Mesenchymal stem cell (in vitro differentiated cells and primary cell): ENCODE measurements around the gene WDR5.

Experiments
- DNase-seq: peaks from one replicate; pipeline ENCODE4 v3.0.0-alpha.2; 2013
- H2AFZ ChIP-seq: one replicate; pipeline ENCODE4 v1.6.1; 2013; ENCODE audit warnings: low read depth, mild to moderate bottlenecking, control low read depth, inconsistent platforms, low read length, moderate library complexity
- H2AK5ac ChIP-seq: 2 replicates; pipeline ENCODE4 v1.6.1; 2013; ENCODE audit warnings: low read length, moderate library complexity, mild to moderate bottlenecking, inconsistent platforms; ENCODE audit not compliant: severe bottlenecking
- H2BK120ac ChIP-seq: one replicate; pipeline ENCODE4 v1.6.1; 2013; ENCODE audit warnings: low read depth, mild to moderate bottlenecking, inconsistent platforms, low read length, moderate library complexity
- H2BK12ac ChIP-seq, 2 experiments: one replicate each; pipeline ENCODE4 v1.6.1; 2013; ENCODE audit warnings: inconsistent platforms in 2 of 2, low read length in 2 of 2, mild to moderate bottlenecking in 2 of 2, moderate library complexity in 2 of 2, control low read depth in 1 of 2
- H2BK15ac ChIP-seq: one replicate; pipeline ENCODE4 v1.6.1; 2013; ENCODE audit warnings: mild to moderate bottlenecking, low read depth, inconsistent platforms; ENCODE audit not compliant: poor library complexity, severe bottlenecking
- H2BK5ac ChIP-seq: 2 replicates; pipeline ENCODE4 v1.6.1; 2013; ENCODE audit warnings: low read depth, mild to moderate bottlenecking, low read length, control low read depth, inconsistent platforms; ENCODE audit not compliant: poor library complexity, severe bottlenecking
- H3K14ac ChIP-seq, 2 experiments: one replicate each; pipeline ENCODE4 v1.6.1; 2013; ENCODE audit warnings: inconsistent platforms in 2 of 2, low read length in 2 of 2, control low read depth in 1 of 2, mild to moderate bottlenecking in 1 of 2, moderate library complexity in 1 of 2
- H3K18ac ChIP-seq, 2 experiments: one replicate each; pipeline ENCODE4 v1.6.1; 2013; ENCODE audit warnings: inconsistent platforms in 2 of 2, low read length in 2 of 2, control low read depth in 1 of 2, low read depth in 1 of 2, mild to moderate bottlenecking in 1 of 2
- H3K23ac ChIP-seq, 2 experiments: one replicate each; pipeline ENCODE4 v1.6.1; 2013; ENCODE audit warnings: inconsistent platforms in 2 of 2, low read length in 2 of 2, mild to moderate bottlenecking in 2 of 2, moderate library complexity in 2 of 2, control low read depth in 1 of 2
- H3K27ac ChIP-seq: 2 replicates; pipeline ENCODE4 v1.5.1; 2013; ENCODE audit warnings: mild to moderate bottlenecking, moderate library complexity, low read length, control low read depth, inconsistent platforms; ENCODE audit not compliant: poor library complexity, severe bottlenecking
- H3K27me3 ChIP-seq, 2 experiments: 2 replicates each; pipeline versions ENCODE4 v1.6.1 to v1.7.0; 2013; ENCODE audit warnings: low read length in 2 of 2, mild to moderate bottlenecking in 2 of 2, moderate library complexity in 2 of 2, control low read depth in 1 of 2, inconsistent platforms in 1 of 2; ENCODE audit not compliant: control insufficient read depth in 1 of 2, insufficient read depth in 1 of 2
- H3K36me3 ChIP-seq, 2 experiments: 2 replicates each; pipeline versions ENCODE4 v1.6.1 to v1.7.0; 2013; ENCODE audit warnings: low read length in 2 of 2, control low read depth in 1 of 2, inconsistent platforms in 1 of 2, low read depth in 1 of 2, mild to moderate bottlenecking in 1 of 2; ENCODE audit not compliant: insufficient read depth in 2 of 2, control insufficient read depth in 1 of 2
- H3K4ac ChIP-seq, 2 experiments: one replicate each; pipeline ENCODE4 v1.6.1; 2013; ENCODE audit warnings: inconsistent platforms in 2 of 2, low read length in 2 of 2, mild to moderate bottlenecking in 2 of 2, moderate library complexity in 2 of 2, control low read depth in 1 of 2, low read depth in 1 of 2
- H3K4me1 ChIP-seq: 2 replicates; pipeline ENCODE4 v1.6.1; 2013; ENCODE audit warnings: low read depth, low read length, control low read depth; ENCODE audit not compliant: control insufficient read depth, insufficient read depth
- H3K4me2 ChIP-seq: 2 replicates; pipeline ENCODE4 v1.6.1; 2013; ENCODE audit warnings: low read length, mild to moderate bottlenecking, inconsistent platforms; ENCODE audit not compliant: poor library complexity, severe bottlenecking
- H3K4me3 ChIP-seq, 2 experiments: 2 replicates each; pipeline versions ENCODE4 v1.5.1 to v1.7.0; 2013; ENCODE audit warnings: low read length in 2 of 2, mild to moderate bottlenecking in 2 of 2, control low read depth in 1 of 2, low read depth in 1 of 2; ENCODE audit not compliant: insufficient read depth in 1 of 2
- H3K79me1 ChIP-seq: replicated peaks from 2 replicates; pipeline ENCODE4 v1.6.1; 2013; ENCODE audit warnings: mild to moderate bottlenecking, control low read depth, low read length, inconsistent platforms; ENCODE audit not compliant: poor library complexity, severe bottlenecking
- H3K9ac ChIP-seq: 2 replicates; pipeline ENCODE4 v1.7.0; 2013; ENCODE audit warnings: mild to moderate bottlenecking, low read length, moderate library complexity
- H3K9me3 ChIP-seq: 2 replicates; pipeline ENCODE4 v1.7.0; 2013; ENCODE audit warnings: mild to moderate bottlenecking, low read length; ENCODE audit not compliant: control insufficient read depth
- H4K8ac ChIP-seq: one replicate; pipeline ENCODE4 v1.6.1; 2013; ENCODE audit warnings: inconsistent platforms, mild to moderate bottlenecking, low read length, moderate library complexity
- H4K91ac ChIP-seq: one replicate; pipeline ENCODE4 v1.6.1; 2013; ENCODE audit warnings: mild to moderate bottlenecking, low read length, inconsistent platforms
- WGBS: methylation state at CpG from one replicate; pipeline ENCODE4 v1.1.7; 2013; ENCODE audit warnings: mixed read lengths; 5-methylcytosine and 5-hydroxymethylcytosine counted together

WDR5 gene

GRCh38 chr9:134177624-134178393, 41.9 kb downstream of the WDR5 start:
- H3K9me3 ChIP-seq = no peaks in the 10 kb centered on the region
- no peak overlapping the region for H3K4me3 ChIP-seq
- H2BK12ac ChIP-seq = peak overlapping the region; percentile 95 to 97
- WGBS = 85% methylated on average over 27 of the region's 28 CpGs
- H3K14ac ChIP-seq = peak overlapping the region in 1 of 2 experiments; percentile 76
- no peak overlapping the region for H3K27ac ChIP-seq
- H3K4me1 ChIP-seq = peaks cover 49% of the 10 kb centered on the region
- H3K27me3 ChIP-seq = peaks cover 14 to 65% of the 10 kb centered on the region in 2 experiments
- peak overlapping the region; percentile 82 for H2BK15ac ChIP-seq
- no peak overlapping the region for H2AFZ ChIP-seq
- H3K4me2 ChIP-seq = no peak overlapping the region
- H2BK120ac ChIP-seq = peak overlapping the region; percentile 86
- H3K18ac ChIP-seq = peak overlapping the region; percentile 65 to 95
- H3K9ac ChIP-seq = no peak overlapping the region
- no peak overlapping the region for H2BK5ac ChIP-seq
- H4K8ac ChIP-seq = peak overlapping the region; percentile 64
- H3K23ac ChIP-seq = no peak overlapping the region
- peak overlapping the region; percentile 5 to 26 for H3K4ac ChIP-seq
- H4K91ac ChIP-seq = peak overlapping the region; percentile 76
- no peak for DNase-seq
- H3K79me1 ChIP-seq = no peaks in the 10 kb centered on the region
- no peaks in the 10 kb centered on the region for H3K36me3 ChIP-seq
- H2AK5ac ChIP-seq = peak overlapping the region; percentile 3

GRCh38 chr9:134178394-134178767, 42.5 kb downstream of the WDR5 start:
- Histone ChIP-seq H3K4me1 (peaks cover 51% of the 10 kb centered on the region), H3K9ac (no peak overlapping the region), H2BK120ac (peak overlapping the region; percentile 86), H2AFZ (no peak overlapping the region), H3K23ac (peak overlapping the region in 1 of 2 experiments; percentile 24), H3K4ac (peak overlapping the region; percentile 5 to 19), H3K4me3 (no peak overlapping the region), H3K36me3 (no peaks in the 10 kb centered on the region), H3K27me3 (peaks cover 14 to 65% of the 10 kb centered on the region in 2 experiments), H4K91ac (peak overlapping the region; percentile 73), H3K9me3 (no peaks in the 10 kb centered on the region), H3K18ac (peak overlapping the region; percentile 65 to 95), H2AK5ac (peak overlapping the region; percentile 3), H4K8ac (peak overlapping the region; percentile 89), H3K27ac (no peak overlapping the region), H3K79me1 (no peaks in the 10 kb centered on the region), H2BK12ac (peak overlapping the region; percentile 95 to 97), H2BK15ac (peak overlapping the region; percentile 82), H2BK5ac (no peak overlapping the region), H3K4me2 (peak overlapping the region; percentile 1), H3K14ac (peak overlapping the region in 1 of 2 experiments; percentile 10)
- DNase-seq = no peak
- WGBS = 84% methylated on average over 9 of the region's 9 CpGs

GRCh38 chr9:134178768-134179551, 43.1 kb downstream of the WDR5 start:
- Histone ChIP-seq H2BK12ac (peak overlapping the region; percentile 95 to 97), H3K4me2 (peak overlapping the region; percentile 1), H3K27me3 (peaks cover 14 to 64% of the 10 kb centered on the region in 2 experiments), H4K91ac (peak overlapping the region; percentile 73), H3K14ac (peak overlapping the region in 1 of 2 experiments; percentile 10), H2BK5ac (no peak overlapping the region), H3K79me1 (no peaks in the 10 kb centered on the region), H2BK15ac (no peak overlapping the region), H2AFZ (no peak overlapping the region), H3K27ac (no peak overlapping the region), H3K9me3 (no peaks in the 10 kb centered on the region), H3K36me3 (no peaks in the 10 kb centered on the region), H4K8ac (peak overlapping the region; percentile 89), H2AK5ac (peak overlapping the region; percentile 16), H2BK120ac (peak overlapping the region; percentile 86), H3K4me3 (no peak overlapping the region), H3K4ac (peak overlapping the region; percentile 19 to 58), H3K23ac (no peak overlapping the region), H3K4me1 (peaks cover 51% of the 10 kb centered on the region), H3K18ac (peak overlapping the region; percentile 65 to 95), H3K9ac (no peak overlapping the region)
- 61% methylated on average over 30 of the region's 30 CpGs for WGBS
- peak; percentile 80 for DNase-seq

GRCh38 chr9:134179595-134179917, 43.7 kb downstream of the WDR5 start:
- H2BK12ac ChIP-seq = peak overlapping the region; percentile 75 to 95
- no peaks in the 10 kb centered on the region for H3K36me3 ChIP-seq
- no peak overlapping the region for H3K27ac ChIP-seq
- H2BK15ac ChIP-seq = no peak overlapping the region
- H3K79me1 ChIP-seq = no peaks in the 10 kb centered on the region
- H4K8ac ChIP-seq = peak overlapping the region; percentile 45
- H3K27me3 ChIP-seq = peaks cover 14 to 58% of the 10 kb centered on the region in 2 experiments
- no peak overlapping the region for H3K9ac ChIP-seq
- peak overlapping the region; percentile 73 for H4K91ac ChIP-seq
- no peak overlapping the region for H3K4me3 ChIP-seq
- no peaks in the 10 kb centered on the region for H3K9me3 ChIP-seq
- peak overlapping the region; percentile 16 for H2AK5ac ChIP-seq
- H3K18ac ChIP-seq = peak overlapping the region; percentile 5 to 37
- no peak overlapping the region for H3K4me2 ChIP-seq
- no peak overlapping the region for H3K23ac ChIP-seq
- H2AFZ ChIP-seq = no peak overlapping the region
- no peak for DNase-seq
- peak overlapping the region in 1 of 2 experiments; percentile 57 for H3K14ac ChIP-seq
- peak overlapping the region; percentile 58 to 68 for H3K4ac ChIP-seq
- H2BK120ac ChIP-seq = peak overlapping the region; percentile 45
- 86% methylated on average over 6 of the region's 6 CpGs for WGBS
- H3K4me1 ChIP-seq = peaks cover 51% of the 10 kb centered on the region
- no peak overlapping the region for H2BK5ac ChIP-seq
